SK-N-SH (cell line): ENCODE measurements around the gene AK3.
"Not testable (repeated sequence)": the region's sequence is repeated elsewhere in the genome, so short reads cannot be mapped to it uniquely, and the experiment has no call there.

ENCODE experiments used
- GABPA ChIP-seq: IDR thresholded peaks from 2 replicates; pipeline ENCODE4 v1.4.0; 2012; ENCODE audit warnings: low read depth, mild to moderate bottlenecking
- SMC3 ChIP-seq: IDR thresholded peaks from 2 replicates; pipeline ENCODE4 v1.6.1; 2012; ENCODE audit warnings: low read depth, low read length, improper control_type of control experiment
- TAF1 ChIP-seq: IDR thresholded peaks from 2 replicates; pipeline ENCODE4 v1.6.1; 2012; ENCODE audit warnings: low read depth, mild to moderate bottlenecking, low read length, moderate library complexity, borderline replicate concordance
- TCF12 ChIP-seq: IDR thresholded peaks from 2 replicates; pipeline ENCODE4 v1.4.0; 2012
- ZBTB33 ChIP-seq: IDR thresholded peaks from 2 replicates; pipeline ENCODE4 v1.4.0; 2012; ENCODE audit warnings: low read depth, borderline replicate concordance
- TF ChIP-seq, protein P1 (sequence below): fragments of 200-600 bp; sonication (generic); IDR thresholded peaks from 2 replicates; pipeline ENCODE4 v1.6.1; 2017; ENCODE audit warnings: antibody characterized with exemption, mild to moderate bottlenecking, moderate library complexity

GRCh38 chr9:4783191-4783590 is 42.2 kb upstream of the AK3 start:
- TF ChIP-seq, protein P1, sequence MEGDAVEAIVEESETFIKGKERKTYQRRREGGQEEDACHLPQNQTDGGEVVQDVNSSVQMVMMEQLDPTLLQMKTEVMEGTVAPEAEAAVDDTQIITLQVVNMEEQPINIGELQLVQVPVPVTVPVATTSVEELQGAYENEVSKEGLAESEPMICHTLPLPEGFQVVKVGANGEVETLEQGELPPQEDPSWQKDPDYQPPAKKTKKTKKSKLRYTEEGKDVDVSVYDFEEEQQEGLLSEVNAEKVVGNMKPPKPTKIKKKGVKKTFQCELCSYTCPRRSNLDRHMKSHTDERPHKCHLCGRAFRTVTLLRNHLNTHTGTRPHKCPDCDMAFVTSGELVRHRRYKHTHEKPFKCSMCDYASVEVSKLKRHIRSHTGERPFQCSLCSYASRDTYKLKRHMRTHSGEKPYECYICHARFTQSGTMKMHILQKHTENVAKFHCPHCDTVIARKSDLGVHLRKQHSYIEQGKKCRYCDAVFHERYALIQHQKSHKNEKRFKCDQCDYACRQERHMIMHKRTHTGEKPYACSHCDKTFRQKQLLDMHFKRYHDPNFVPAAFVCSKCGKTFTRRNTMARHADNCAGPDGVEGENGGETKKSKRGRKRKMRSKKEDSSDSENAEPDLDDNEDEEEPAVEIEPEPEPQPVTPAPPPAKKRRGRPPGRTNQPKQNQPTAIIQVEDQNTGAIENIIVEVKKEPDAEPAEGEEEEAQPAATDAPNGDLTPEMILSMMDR = not testable (repeated sequence)
- TF ChIP-seq ZBTB33, TCF12, TAF1, SMC3, GABPA: not testable (repeated sequence)
